ENCODE data around the gene HDAC4. TPM values are rescaled to one million over a fixed set of nuclear protein-coding genes. Genes with fewer than 3 reads are reported as not detected.

Gene HDAC4
- total and polyA plus RNA-seq, 2 of the 8 experiments (the other 6 are each of a cell fraction or from before 2014, with no cell fraction given), result 15.4 to 31.5 TPM

DNA sequence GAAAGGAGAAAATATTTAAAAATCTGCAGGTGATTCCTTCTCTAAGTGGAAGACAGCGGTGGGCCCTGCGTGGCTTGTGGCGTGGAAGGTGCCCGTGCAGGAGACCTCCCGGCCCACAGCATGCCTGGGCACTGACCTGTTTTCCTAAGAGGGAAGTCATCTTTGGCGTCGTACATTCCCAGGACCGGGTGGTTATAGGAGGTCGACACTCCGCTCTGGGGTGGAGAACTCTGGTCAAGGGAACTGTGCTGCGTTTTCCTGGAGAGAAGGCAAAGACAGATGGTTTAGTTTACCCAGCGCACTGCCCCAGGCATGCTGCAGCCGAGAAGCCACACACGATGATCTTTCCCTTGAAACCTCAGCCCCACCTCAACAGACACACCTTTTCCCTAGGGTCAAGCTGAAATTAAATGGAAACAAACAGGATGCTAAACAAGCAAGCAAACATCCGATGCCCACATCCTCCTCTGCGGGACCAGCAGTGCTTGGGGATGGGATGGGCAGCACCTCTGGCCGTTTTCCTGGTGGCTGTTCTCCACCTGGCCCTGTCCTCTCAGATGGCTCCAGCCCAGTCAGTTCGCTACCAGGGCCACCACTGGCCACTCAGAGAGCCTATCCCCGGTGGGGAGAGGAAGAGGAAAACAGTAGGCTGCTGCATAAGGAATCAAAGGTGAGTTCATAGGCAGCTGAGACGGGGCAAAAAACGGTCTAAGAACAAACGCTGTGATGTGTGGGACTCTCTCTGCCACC lies 244.1 kb downstream of the HDAC4 start:
- Histone ChIP-seq H3K36me3 (ENCODE audit: control insufficient read depth in 2 of 4, insufficient read depth in 4 of 4, low read length in 3 of 4) (peaks cover 2 to 10% (median 3%) of the 10 kb centered on the region in 4 experiments; a peak in 6 of 8 replicates), H2BK15ac (ENCODE audit: low read length) (no peak overlapping the region), H3K79me1 (ENCODE audit: low read depth, low read length) (no peaks in the 10 kb centered on the region), H3K56ac (replicated peaks; ENCODE audit: insufficient read length, low read depth, low read length) (no peak overlapping the region), H3K4me3 (ENCODE audit: extremely low read depth in 1 of 4, insufficient read depth in 2 of 4, low read depth in 3 of 4, low read length in 4 of 4) (no peak overlapping the region), H2AFZ (ENCODE audit: low read length) (no peak overlapping the region), H3K27ac (ENCODE audit: low read depth, low read length) (no peak overlapping the region), H3K23me2 (ENCODE audit: low read depth, low read length) (peaks cover 7% of the 10 kb centered on the region; the same call in 1 of the 2 replicates), H3K9ac (replicated peaks in 1 of 4; ENCODE audit: extremely low read depth in 1 of 4, low read depth in 3 of 4, low read length in 3 of 4) (no peak overlapping the region), H4K20me1 (replicated peaks in 1 of 2; ENCODE audit: control insufficient read depth in 1 of 2, insufficient read depth in 2 of 2, low read length in 2 of 2) (peaks cover 0 to 7% of the 10 kb centered on the region in 2 experiments), H3K4me1 (replicated peaks in 1 of 4; ENCODE audit: control insufficient read depth in 3 of 4, insufficient read depth in 4 of 4, low read length in 3 of 4) (no peaks in the 10 kb centered on the region), H3K79me2 (ENCODE audit: control insufficient read depth in 1 of 2, insufficient read depth in 2 of 2, low read length in 2 of 2) (no peaks in the 10 kb centered on the region), H4K91ac (replicated peaks; ENCODE audit: insufficient read length, low read length) (no peak overlapping the region), H3K14ac (ENCODE audit: insufficient read length) (no peak overlapping the region), H2BK20ac (ENCODE audit: low read length) (no peak overlapping the region), H2BK12ac (ENCODE audit: low read depth, low read length) (no peak overlapping the region), H3K27me3 (replicated peaks in 1 of 4; ENCODE audit: control insufficient read depth in 3 of 4, extremely low read depth in 1 of 4, insufficient read depth in 3 of 4, low read length in 3 of 4) (no peaks in the 10 kb centered on the region), H4K5ac (ENCODE audit: insufficient read length, low read depth, low read length) (no peak overlapping the region), H2AK5ac (ENCODE audit: low read depth, low read length) (no peak overlapping the region), H3K18ac (ENCODE audit: extremely low read depth, low read length) (no peak overlapping the region), H3K9me3 (ENCODE audit: insufficient read depth in 2 of 2, low read depth in 1 of 2, low read length in 1 of 2) (no peaks in the 10 kb centered on the region), H4K8ac (ENCODE audit: extremely low read depth, insufficient read depth, low read length) (no peak overlapping the region), H3K23ac (ENCODE audit: insufficient read length) (no peak overlapping the region), H3K4ac (replicated peaks; ENCODE audit: insufficient read length, low read depth, low read length) (no peak overlapping the region), H2BK120ac (replicated peaks; ENCODE audit: low read depth, low read length) (no peak overlapping the region), H2BK5ac (ENCODE audit: low read depth, low read length) (no peak overlapping the region), H3K4me2 (ENCODE audit: insufficient read depth in 1 of 2, low read depth in 2 of 2, low read length in 2 of 2) (no peak overlapping the region)
- no peak for DNase-seq (ENCODE audit: low read depth in 1 of 2, low spot score in 2 of 2)
- no peak for FAIRE-seq
- CTCF ChIA-PET (ENCODE audit: partially characterized antibody), result interaction anchor here (0.6 to 2.4 kb wide), 4 partner anchors 12 to 39 kb away, joined by 3 to 19 read pairs (median 4); no protein-coding TSS in a partner anchor
- 94% methylated on average over 22 of the region's 22 CpGs; no CpG with 5 or more reads in 1 of the 2 experiments for WGBS, 2 experiments (ENCODE audit: extremely low coverage in 1 of 2, insufficient coverage in 1 of 2, insufficient read length in 1 of 2, insufficient replicate concordance in 2 of 2, low coverage in 1 of 2, low lambda C conversion rate in 2 of 2, missing lambda C conversion rate in 1 of 2)
- POLR2A ChIA-PET (ENCODE audit: partially characterized antibody), result no interaction called here
- TF ChIP-seq RXRA (IDR thresholded peaks at IDR 0.05; ENCODE audit: insufficient read depth, low read depth, low read length), result no peak
- TF ChIP-seq SAP30 (IDR thresholded peaks at IDR 0.05; ENCODE audit: insufficient read depth, insufficient replicate concordance, low read length), result no peak
- TF ChIP-seq, protein P1, sequence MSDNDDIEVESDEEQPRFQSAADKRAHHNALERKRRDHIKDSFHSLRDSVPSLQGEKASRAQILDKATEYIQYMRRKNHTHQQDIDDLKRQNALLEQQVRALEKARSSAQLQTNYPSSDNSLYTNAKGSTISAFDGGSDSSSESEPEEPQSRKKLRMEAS (IDR thresholded peaks at IDR 0.05), result no peak
- TF ChIP-seq SIRT6 (IDR thresholded peaks at IDR 0.05; ENCODE audit: low read length), result no peak
- no peak for TF ChIP-seq SUZ12 (IDR thresholded peaks at IDR 0.05; ENCODE audit: low read length)
- TF ChIP-seq KDM1A (IDR thresholded peaks at IDR 0.05; ENCODE audit: borderline replicate concordance, low read length), result no peak
- TF ChIP-seq, protein P2, sequence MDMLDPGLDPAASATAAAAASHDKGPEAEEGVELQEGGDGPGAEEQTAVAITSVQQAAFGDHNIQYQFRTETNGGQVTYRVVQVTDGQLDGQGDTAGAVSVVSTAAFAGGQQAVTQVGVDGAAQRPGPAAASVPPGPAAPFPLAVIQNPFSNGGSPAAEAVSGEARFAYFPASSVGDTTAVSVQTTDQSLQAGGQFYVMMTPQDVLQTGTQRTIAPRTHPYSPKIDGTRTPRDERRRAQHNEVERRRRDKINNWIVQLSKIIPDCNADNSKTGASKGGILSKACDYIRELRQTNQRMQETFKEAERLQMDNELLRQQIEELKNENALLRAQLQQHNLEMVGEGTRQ (IDR thresholded peaks at IDR 0.05; ENCODE audit: low read length), result no peak
- no peak for TF ChIP-seq POLR2A (IDR thresholded peaks at IDR 0.05; ENCODE audit: control extremely low read depth in 1 of 2, low read depth in 2 of 2, low read length in 2 of 2)
- no peak for TF ChIP-seq POU5F1 (IDR thresholded peaks at IDR 0.05; ENCODE audit: low read depth, low read length)
- TF ChIP-seq JUN (IDR thresholded peaks at IDR 0.05; ENCODE audit: low read depth, low read length), result no peak
- no peak for TF ChIP-seq ZNF274 (IDR thresholded peaks at IDR 0.05; ENCODE audit: borderline replicate concordance, extremely low read depth, low read length)
- no peak for TF ChIP-seq YY1 (IDR thresholded peaks at IDR 0.05; ENCODE audit: low read depth, low read length)

All from H1 (cell line).